ENCODE data around the gene CERS4. TPM values are rescaled to one million over a fixed set of nuclear protein-coding genes. Genes with fewer than 3 reads are reported as not detected.

CERS4 gene
- total and polyA plus RNA-seq, 2 donors (not counting 3 experiments of a cell fraction or from before 2014, with no cell fraction given): 4.9 to 7.7 TPM

DNA sequence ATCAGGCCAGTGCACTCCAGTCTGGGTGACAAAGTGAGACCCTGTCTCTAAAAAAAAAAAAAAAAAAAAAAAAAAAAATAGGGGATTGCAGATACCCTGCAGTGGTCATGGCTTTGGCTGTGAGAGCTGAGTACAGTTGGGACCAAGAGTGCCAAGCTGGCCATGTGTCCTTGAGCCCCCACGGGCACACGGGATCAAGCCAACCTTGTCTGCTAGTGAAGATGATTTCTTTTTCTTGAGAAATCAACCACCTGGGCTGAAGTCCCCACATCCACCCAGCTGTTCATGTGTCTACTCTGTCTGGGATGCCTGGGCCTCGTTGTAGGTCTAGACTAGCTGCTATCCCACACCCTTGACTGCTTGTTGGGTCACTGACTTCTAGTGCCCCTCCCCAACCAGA, 34.0 kb downstream of the CERS4 start:
- intact Hi-C loops (cut with micrococcal nuclease): no loop called here
- no peaks in the 10 kb centered on the region for H3K36me3 ChIP-seq (ENCODE audit: control insufficient read depth in 2 of 2, extremely low read depth in 1 of 2, insufficient read depth in 2 of 2, low read length in 2 of 2)
- H3K27ac ChIP-seq (ENCODE audit: insufficient read depth, low read depth, low read length): no peak overlapping the region
- ChIA-PET CTCF (interaction anchor here (0.7 to 2.5 kb wide), 5 partner anchors 9 to 325 kb away, joined by 3 to 10 read pairs (median 7); no protein-coding TSS in a partner anchor), POLR2A (no interaction called here)
- FAIRE-seq (no peak), DNase-seq (ENCODE audit: low read depth, low spot score) (no peak)
- no peak overlapping the region for H3K4me2 ChIP-seq (ENCODE audit: insufficient read depth, low read length)
- H3K9ac ChIP-seq (replicated peaks; ENCODE audit: extremely low read depth, insufficient read depth, low read length): no peak overlapping the region
- no peaks in the 10 kb centered on the region for H3K27me3 ChIP-seq (ENCODE audit: control insufficient read depth in 2 of 2, insufficient read depth in 2 of 2, low read length in 2 of 2)
- H3K4me3 ChIP-seq (replicated peaks in 1 of 3; ENCODE audit: insufficient read depth in 1 of 3, low read depth in 1 of 3, low read length in 3 of 3): no peak overlapping the region
- H3K4me1 ChIP-seq (ENCODE audit: control insufficient read depth, extremely low read depth, insufficient read depth, low read length): no peaks in the 10 kb centered on the region
- H3K9me3 ChIP-seq (replicated peaks; ENCODE audit: control insufficient read depth, insufficient read depth, low read length): no peaks in the 10 kb centered on the region
- TF ChIP-seq, protein P1, sequence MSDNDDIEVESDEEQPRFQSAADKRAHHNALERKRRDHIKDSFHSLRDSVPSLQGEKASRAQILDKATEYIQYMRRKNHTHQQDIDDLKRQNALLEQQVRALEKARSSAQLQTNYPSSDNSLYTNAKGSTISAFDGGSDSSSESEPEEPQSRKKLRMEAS (IDR thresholded peaks at IDR 0.05; ENCODE audit: insufficient read depth, insufficient read length): no peak
- TF ChIP-seq FOS (IDR thresholded peaks at IDR 0.05; ENCODE audit: borderline replicate concordance, insufficient read depth, low read length) (no peak), EZH2 (IDR thresholded peaks at IDR 0.05; ENCODE audit: borderline replicate concordance, low read depth, low read length, severe bottlenecking) (no peak), GATA2 (IDR thresholded peaks at IDR 0.05; ENCODE audit: insufficient read depth, insufficient read length, low read depth, low read length) (no peak), POLR2A (IDR thresholded peaks at IDR 0.05; ENCODE audit: low read depth, low read length) (no peak), MYC (IDR thresholded peaks at IDR 0.05; ENCODE audit: low read depth, low read length) (no peak), POLR2AphosphoS5 (IDR thresholded peaks at IDR 0.05; ENCODE audit: insufficient read depth, low read depth, low read length) (no peak), JUN (IDR thresholded peaks at IDR 0.05; ENCODE audit: borderline replicate concordance, insufficient read depth, insufficient read length, low read depth) (no peak)
- TF ChIP-seq, protein P2, sequence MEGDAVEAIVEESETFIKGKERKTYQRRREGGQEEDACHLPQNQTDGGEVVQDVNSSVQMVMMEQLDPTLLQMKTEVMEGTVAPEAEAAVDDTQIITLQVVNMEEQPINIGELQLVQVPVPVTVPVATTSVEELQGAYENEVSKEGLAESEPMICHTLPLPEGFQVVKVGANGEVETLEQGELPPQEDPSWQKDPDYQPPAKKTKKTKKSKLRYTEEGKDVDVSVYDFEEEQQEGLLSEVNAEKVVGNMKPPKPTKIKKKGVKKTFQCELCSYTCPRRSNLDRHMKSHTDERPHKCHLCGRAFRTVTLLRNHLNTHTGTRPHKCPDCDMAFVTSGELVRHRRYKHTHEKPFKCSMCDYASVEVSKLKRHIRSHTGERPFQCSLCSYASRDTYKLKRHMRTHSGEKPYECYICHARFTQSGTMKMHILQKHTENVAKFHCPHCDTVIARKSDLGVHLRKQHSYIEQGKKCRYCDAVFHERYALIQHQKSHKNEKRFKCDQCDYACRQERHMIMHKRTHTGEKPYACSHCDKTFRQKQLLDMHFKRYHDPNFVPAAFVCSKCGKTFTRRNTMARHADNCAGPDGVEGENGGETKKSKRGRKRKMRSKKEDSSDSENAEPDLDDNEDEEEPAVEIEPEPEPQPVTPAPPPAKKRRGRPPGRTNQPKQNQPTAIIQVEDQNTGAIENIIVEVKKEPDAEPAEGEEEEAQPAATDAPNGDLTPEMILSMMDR (IDR thresholded peaks at IDR 0.05; ENCODE audit: extremely low read depth in 1 of 2, insufficient read depth in 1 of 2, low read depth in 1 of 2, low read length in 2 of 2): no peak
- dilution Hi-C loops (cut with MboI; ENCODE audit: extremely low pct_ligation_motif_present, low sequenced_read_pairs): no loop called here
- no peaks in the 10 kb centered on the region for H4K20me1 ChIP-seq (replicated peaks; ENCODE audit: control insufficient read depth, extremely low read depth, insufficient read depth, low read length)
- H2AFZ ChIP-seq (ENCODE audit: low read depth, low read length): no peak overlapping the region
- BruUV-seq (replicated peaks): no TSS peak
- no peaks in the 10 kb centered on the region for H3K9me1 ChIP-seq (replicated peaks; ENCODE audit: control insufficient read depth, extremely low read depth, insufficient read depth, low read length)
- no peaks in the 10 kb centered on the region for H3K79me2 ChIP-seq (ENCODE audit: control insufficient read depth, insufficient read depth, low read length)
